Endothelial cell of umbilical vein (primary cell): ENCODE data around the gene EVPLL.

Experiments
- EZH2 ChIP-seq: IDR thresholded peaks from 2 replicates; pipeline ENCODE4 v1.6.1; 2012; ENCODE audit warnings: borderline replicate concordance, low read depth, mild to moderate bottlenecking, moderate library complexity, low read length, inconsistent platforms; ENCODE audit not compliant: severe bottlenecking
- GATA2 ChIP-seq: IDR thresholded peaks from 2 replicates; pipeline ENCODE4 v1.7.0; 2011; ENCODE audit warnings: low read depth, mild to moderate bottlenecking, moderate library complexity, mixed read lengths, low read length; ENCODE audit not compliant: insufficient read length, insufficient read depth
- JUN ChIP-seq: IDR thresholded peaks from 2 replicates; pipeline ENCODE4 v1.6.1; 2011; ENCODE audit warnings: borderline replicate concordance, low read depth; ENCODE audit not compliant: insufficient read length, insufficient read depth
- MYC ChIP-seq: IDR thresholded peaks from one replicate; pipeline ENCODE4 v1.6.1; 2011; ENCODE audit warnings: mild to moderate bottlenecking, low read depth, low read length
- POLR2A ChIP-seq: IDR thresholded peaks from 2 replicates; pipeline ENCODE4 v1.6.1; 2012; ENCODE audit warnings: low read depth, mild to moderate bottlenecking, control low read depth, low read length
- POLR2AphosphoS5 ChIP-seq: IDR thresholded peaks from 2 replicates; pipeline ENCODE4 v1.6.1; 2012; ENCODE audit warnings: low read depth, mild to moderate bottlenecking, control low read depth, low read length, moderate library complexity; ENCODE audit not compliant: insufficient read depth
- TF ChIP-seq, protein P1 (sequence below), 2 donors: IDR thresholded peaks; 1 replicate in 1 of 2; 2 replicates in 1 of 2; pipeline ENCODE4 v1.5.1; 2011; ENCODE audit warnings: low read length in 2 of 2, mild to moderate bottlenecking in 2 of 2, moderate library complexity in 2 of 2, control low read depth in 1 of 2, inconsistent platforms in 1 of 2, low read depth in 1 of 2; ENCODE audit not compliant: insufficient read depth in 1 of 2; ENCODE audit errors: extremely low read depth in 1 of 2
- TF ChIP-seq, protein P2 (sequence below): IDR thresholded peaks from 2 replicates; pipeline ENCODE4 v1.6.1; 2011; ENCODE audit not compliant: insufficient read depth, insufficient read length

DNA sequence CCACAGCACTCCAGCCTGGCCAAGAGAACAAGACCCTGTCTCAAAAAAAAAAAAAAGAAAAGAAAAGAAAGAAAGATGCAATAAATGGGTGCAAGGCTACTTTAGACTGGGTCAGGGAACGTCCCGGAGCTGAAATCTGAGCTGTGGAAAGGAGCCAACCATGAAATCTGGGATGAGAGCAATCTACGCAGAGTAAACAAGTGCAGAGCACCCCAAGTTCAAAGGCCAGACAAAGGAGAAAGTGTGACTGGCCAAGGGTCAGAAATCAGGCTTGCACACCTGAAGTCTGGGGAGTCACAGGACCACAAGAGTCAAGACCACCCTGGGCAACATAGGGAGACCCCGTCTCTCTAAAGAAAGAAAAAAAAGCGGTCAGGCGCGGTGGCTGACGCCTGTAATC, 17.1 kb upstream of the EVPLL start:
- TF ChIP-seq, protein P1, sequence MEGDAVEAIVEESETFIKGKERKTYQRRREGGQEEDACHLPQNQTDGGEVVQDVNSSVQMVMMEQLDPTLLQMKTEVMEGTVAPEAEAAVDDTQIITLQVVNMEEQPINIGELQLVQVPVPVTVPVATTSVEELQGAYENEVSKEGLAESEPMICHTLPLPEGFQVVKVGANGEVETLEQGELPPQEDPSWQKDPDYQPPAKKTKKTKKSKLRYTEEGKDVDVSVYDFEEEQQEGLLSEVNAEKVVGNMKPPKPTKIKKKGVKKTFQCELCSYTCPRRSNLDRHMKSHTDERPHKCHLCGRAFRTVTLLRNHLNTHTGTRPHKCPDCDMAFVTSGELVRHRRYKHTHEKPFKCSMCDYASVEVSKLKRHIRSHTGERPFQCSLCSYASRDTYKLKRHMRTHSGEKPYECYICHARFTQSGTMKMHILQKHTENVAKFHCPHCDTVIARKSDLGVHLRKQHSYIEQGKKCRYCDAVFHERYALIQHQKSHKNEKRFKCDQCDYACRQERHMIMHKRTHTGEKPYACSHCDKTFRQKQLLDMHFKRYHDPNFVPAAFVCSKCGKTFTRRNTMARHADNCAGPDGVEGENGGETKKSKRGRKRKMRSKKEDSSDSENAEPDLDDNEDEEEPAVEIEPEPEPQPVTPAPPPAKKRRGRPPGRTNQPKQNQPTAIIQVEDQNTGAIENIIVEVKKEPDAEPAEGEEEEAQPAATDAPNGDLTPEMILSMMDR (IDR thresholded peaks at IDR 0.05; ENCODE audit: extremely low read depth in 1 of 2, insufficient read depth in 1 of 2, low read depth in 1 of 2, low read length in 2 of 2): no peak
- TF ChIP-seq EZH2 (no peak), MYC (no peak), POLR2AphosphoS5 (no peak), JUN (no peak), POLR2A (no peak), GATA2 (no peak)
- TF ChIP-seq, protein P2, sequence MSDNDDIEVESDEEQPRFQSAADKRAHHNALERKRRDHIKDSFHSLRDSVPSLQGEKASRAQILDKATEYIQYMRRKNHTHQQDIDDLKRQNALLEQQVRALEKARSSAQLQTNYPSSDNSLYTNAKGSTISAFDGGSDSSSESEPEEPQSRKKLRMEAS: no peak
